Dermis microvascular lymphatic vessel endothelial cell (primary cell): ENCODE data around the gene SIDT2. TPM values are rescaled to one million over a fixed set of nuclear protein-coding genes. Genes with fewer than 3 reads are reported as not detected.
A peak's percentile ranks its signal among the peaks of the same experiment; 100 is the strongest.
"Not testable (repeated sequence)": the region's sequence is repeated elsewhere in the genome, so short reads cannot be mapped to it uniquely, and the experiment has no call there.

ENCODE experiments used
- DNase-seq, 2 donors: peaks; one replicate each; pipeline versions ENCODE4 v3.0.0 to v3.0.0-alpha.2; 2010; ENCODE audit warnings: low read depth in 2 of 2
- total RNA-seq: library from RNA; depleted of rRNA; stranded (reverse); fragments of >200 nt; gene quantifications from 2 replicates; pipeline ENCODE4 v1.2.1, GENCODE V29; 2014

Gene SIDT2
- total RNA-seq, 1 donor from 2014 or later = 6.4 TPM

GRCh38 chr11:117171404-117172061 lies 7.0 kb upstream of the SIDT2 start:
- DNase-seq = no peak

DNA sequence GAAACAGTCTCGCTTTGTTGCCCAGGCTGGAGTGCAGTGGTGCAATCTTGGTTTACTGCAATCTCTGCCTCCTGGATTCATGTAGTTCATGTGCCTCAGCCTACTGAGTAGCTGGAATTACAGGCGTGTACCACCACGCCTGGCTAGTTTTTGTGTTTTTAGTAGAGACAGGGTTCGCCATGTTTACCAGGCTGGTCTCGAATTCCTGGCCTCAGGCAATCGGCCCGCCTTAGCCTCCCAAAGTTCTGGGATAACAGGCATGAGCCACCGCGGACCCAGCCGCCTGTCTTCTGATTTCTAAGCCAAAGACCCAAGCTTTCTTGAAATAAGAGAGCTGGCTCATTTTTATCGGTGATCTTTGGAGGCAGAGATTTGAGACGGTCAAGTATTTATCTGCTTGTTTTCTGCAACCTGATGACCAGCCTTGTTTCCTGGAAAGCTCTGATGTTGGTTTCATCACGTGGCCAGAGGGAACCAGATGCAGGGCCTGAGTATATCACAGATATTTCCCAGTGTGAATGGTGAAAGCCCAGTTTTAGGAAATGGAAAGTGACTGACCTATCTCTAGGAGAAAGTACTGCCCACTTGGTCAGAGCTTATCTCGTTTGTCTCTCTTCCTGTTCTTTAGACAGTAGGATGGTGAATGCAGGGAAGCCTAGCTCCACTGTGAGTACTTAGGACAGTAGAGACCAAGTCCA lies 5.7 kb upstream of the SIDT2 start:
- peak; percentile 65 for DNase-seq

DNA sequence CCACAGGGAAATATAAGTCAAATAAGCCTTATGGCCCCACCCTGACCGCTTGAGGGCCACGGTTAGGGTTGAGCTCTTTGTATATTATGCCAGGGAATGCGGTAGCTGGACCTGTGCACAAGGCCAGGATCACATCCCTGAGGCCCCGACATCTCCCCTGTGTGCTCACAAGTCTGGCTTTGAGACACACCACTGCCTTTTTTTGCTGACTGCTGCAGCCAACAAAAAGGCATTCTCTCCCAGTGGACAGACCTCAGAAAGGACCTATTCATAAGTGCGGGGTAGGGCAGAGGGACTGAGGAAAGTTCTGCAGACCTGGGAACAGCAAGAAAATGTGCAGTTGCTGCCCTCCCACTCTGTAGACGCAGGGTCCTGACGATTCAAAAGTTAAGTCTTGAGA lies 3.4 kb upstream of the SIDT2 start:
- no peak for DNase-seq

DNA sequence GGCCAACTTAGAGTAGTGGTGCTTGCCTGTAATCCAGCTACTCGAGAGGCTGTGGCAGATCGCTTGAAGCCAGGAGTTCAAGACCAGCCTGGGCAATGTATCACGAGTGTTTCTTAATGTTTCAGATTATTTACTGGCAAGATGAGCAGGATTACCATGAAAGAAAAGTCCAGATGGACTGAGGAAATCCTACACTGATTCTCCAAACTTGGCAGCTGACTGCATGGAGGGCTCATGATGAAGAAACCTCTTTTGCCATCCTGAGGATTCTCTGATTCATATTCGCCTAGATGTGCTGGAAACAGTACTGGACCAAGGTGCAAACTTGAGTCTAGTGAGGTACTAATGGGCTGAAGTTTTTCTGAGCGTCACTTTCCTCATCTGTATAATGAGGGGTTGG lies 2.8 kb upstream of the SIDT2 start:
- no peak for DNase-seq

GRCh38 chr11:117176186-117176585 lies 2.4 kb upstream of the SIDT2 start:
- DNase-seq = no peak

DNA sequence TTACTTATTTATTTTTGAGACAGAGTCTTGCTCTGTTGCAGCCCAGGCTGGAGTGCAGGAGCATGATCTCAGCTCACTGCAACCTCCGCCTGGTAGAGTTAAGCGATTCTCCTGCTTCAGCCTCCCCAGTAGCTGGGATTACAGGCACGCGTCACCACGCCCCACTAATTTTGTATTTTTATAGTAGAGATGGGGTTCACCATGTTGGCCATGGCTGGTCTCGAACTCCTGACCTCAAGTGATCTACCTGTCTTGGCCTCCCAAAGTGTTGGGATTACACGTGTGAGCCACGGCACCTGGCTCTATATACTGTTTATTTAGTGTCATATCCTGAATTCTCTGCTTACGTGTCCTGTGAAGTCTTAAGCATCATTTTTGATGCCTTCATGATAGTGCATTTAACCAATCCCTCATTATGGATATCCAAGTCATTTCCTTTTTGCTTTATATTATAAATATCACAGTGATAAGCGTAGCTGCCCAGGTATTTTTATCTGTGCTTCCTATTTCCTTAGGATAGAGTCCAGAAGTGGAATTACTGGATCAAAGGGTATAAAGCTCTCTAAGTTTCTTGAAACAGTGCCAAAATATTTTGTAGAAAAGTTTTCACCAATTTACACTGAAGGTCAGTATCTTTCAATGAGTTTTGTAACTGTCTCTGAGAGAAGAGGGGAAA lies 871 bp upstream of the SIDT2 start:
- DNase-seq = peak; percentile 34 to 40

GRCh38 chr11:117179048-117179999 lies 781 bp downstream of the SIDT2 start:
- peak in 1 of 2 donors; percentile 21 for DNase-seq

DNA sequence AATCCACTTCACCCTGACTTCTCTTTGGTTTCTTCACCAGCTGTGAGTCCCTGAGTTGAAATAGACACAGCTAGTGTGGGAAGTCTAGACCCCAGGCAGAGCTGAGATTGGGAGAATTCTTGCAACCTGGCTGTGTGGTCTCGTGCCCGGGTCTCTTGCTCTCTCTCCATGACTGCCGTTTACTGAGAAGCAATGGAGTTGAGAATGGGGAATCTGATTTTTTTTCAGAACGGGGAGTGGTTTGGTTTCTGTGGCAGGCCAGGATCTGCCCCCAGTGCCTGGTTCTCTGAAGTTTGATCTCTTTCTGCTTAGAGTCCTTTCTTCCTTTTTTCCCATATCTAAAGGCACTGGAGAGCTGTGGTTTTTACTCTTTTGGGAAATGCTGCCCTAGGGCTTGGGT lies 1.5 kb downstream of the SIDT2 start:
- no peak for DNase-seq

DNA sequence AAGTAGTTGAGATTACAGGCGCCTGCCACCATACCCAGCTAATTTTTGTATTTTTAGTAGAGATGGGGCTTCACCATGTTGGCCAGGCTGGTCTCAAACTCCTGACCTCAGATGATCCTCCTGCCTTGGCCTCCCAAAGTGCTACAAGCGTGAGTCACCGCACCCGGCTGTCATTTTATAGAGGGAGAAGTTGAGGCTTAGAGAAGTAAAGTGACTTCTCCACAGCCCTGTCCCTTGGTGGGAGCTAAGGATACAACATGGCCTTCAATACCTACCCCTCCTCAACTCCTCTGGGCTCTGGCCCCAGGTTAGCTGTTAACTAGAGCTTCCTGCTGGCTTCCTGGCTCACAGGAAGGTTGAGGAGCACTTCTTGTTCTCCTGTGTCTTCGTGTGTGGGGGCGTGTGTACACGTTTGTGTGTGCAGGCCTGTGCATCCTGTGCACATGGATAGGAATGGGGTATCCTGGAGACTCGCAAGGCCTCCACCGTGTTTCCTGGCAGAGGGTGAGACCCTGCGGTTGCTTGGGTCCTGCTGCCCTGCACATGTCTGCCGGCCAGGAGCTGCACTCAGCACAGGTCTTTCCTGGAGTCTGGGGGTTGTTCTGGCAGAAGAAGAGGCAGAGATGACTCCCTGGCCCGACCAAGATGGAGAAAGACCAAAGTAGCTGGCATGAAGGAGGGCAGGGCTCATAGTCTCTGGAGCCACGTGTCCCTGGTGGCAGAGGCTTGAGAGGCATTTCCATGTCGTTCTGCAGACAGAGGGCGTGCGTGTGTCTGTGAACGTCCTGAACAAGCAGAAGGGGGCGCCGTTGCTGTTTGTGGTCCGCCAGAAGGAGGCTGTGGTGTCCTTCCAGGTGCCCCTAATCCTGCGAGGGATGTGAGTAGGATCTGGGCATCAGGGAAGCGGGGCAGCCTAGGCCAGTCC lies 2.4 kb downstream of the SIDT2 start:
- peak; percentile 77 to 91 for DNase-seq

GRCh38 chr11:117181586-117182550 lies 3.3 kb downstream of the SIDT2 start:
- no peak for DNase-seq

DNA sequence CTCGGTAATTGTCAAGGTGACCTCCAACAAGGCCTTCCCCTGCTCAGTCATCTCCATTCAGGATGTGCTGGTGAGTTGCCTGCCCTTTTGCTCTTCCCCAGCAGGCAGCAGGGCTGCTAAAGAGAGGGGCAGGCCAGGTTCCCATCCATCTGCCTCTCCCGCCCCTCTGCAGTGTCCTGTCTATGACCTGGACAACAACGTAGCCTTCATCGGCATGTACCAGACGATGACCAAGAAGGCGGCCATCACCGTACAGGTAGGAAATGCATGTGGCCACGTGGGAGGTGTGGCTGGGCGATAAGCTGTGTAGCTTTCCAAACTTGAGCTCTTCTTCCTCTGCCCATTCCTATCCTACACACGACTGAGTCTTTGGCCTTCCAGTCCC lies 4.0 kb downstream of the SIDT2 start:
- no peak for DNase-seq

DNA sequence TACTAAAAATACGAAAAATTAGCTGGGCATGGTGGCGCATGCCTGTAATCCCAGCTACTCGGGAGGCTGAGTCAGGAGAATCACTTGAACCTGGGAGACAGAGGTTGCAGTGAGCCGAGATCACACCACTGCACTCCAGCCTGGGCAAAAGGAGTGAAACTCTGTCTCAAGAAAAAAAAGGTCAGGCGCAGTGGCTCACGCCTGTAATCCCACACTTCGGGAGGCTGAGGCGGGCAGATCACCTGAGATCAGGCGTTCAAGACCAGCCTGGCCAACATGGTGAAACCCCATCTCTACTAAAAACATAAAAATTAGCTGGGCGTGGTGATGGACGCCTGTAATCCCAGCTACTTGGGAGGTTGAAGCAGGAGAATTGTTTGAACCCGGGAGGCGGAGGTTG lies 4.6 kb downstream of the SIDT2 start:
- not testable (repeated sequence) for DNase-seq

DNA sequence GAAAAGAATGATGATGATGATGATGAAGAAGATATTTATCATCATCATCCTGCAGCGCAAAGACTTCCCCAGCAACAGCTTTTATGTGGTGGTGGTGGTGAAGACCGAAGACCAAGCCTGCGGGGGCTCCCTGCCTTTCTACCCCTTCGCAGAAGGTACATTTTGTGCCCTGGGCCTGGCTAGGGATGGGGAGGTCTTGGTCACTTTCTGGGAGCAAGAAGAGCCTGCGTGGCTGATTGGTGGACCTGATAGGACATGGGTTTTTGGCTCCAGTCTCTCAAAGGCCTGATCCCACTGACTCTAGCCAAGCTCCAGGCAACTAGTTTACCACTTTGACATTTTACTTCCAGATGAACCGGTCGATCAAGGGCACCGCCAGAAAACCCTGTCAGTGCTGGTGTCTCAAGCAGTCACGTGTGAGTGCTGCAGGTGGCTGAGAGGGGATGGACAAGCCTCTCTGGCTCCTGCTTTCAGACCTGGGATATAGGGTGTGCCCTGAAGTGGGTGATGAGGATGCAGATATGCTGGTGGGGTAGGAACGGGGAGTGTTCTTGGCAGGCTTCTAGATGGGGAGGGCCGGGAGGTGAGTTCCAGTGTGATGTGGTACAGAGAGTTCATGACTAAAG lies 5.3 kb downstream of the SIDT2 start:
- DNase-seq = no peak

DNA sequence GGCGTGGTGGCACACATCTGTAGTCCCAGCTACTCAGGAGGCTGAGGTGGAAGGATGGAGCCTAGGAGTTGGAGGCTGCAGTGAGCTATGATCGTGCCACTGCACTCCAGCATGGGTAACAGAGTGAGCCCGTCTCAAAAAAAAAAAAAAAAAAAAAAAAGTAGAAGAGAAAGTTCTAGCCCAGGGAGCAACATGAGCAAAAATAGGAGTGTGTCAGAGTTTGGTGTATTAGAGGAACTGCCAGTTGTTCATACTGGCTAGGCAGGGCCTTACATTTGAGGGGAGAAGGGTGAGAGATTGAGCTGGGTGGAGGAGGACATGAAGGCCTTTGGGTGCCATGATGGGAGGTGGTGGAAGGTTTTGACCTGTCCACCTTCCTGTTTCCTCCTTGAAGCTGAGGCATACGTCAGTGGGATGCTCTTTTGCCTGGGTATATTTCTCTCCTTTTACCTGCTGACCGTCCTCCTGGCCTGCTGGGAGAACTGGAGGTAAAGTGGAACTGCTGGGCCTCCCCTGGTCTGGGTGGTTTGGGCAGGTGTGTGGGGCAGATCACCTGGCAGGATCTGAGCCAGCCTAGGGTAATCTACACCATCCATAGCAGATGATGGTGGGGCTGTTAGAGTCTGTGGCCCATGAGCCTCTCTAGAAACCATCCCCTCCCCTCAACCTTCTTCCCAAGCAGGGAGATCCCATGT lies 7.3 kb downstream of the SIDT2 start:
- no peak for DNase-seq

GRCh38 chr11:117186431-117186761 lies 7.9 kb downstream of the SIDT2 start:
- no peak for DNase-seq

- DNase-seq = no peak
These were observed 8.5 kb downstream of the SIDT2 start for GRCh38 chr11:117187007-117187406.

- DNase-seq = no peak
These were observed 8.9 kb downstream of the SIDT2 start for GRCh38 chr11:117187428-117187798.

DNA sequence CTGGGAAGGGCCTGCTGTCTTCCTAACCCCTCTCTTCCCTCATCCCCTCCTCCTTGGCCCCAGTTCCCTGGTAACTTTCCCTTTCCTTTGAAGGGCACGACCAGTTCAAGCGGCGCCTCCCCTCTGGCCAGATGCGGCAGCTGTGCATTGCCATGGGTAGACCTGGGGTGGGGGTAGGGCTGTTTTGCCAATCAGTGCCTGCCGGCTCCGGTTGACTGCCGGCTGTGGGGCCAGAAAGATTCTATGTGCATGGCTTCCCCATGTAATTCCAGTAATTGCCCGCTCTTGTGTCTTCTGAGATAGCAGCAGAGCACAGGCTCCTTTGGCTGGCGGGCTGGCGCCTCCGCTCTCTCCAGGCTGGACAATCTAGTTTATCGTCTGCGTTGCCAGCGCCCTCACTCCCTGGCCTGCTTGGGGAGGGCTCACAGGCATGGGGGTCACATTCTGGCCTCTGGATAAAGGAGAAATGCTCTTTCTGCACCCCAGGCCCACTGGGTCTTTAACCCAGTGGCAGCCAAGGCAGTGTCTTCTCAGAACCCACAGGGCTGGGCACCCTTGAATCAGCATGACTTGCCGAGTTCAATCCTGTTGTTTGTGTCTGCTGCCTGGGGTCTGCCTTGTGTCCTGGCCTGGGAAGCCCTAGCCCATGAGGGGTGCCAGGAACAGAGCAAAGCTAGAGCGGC lies 9.4 kb downstream of the SIDT2 start:
- no peak for DNase-seq
